Amygdala (tissue), 56 donors: ENCODE measurements around the gene PRDM11.
"Not testable (repeated sequence)": the region's sequence is repeated elsewhere in the genome, so short reads cannot be mapped to it uniquely, and the experiment has no call there.

Experiments
- DNase-seq, 56 donors: peaks; one replicate each; lab custom pipeline; 2025; lab: John Stamatoyannopoulos, UW

Gene PRDM11

GRCh38 chr11:45146072-45147016 is at the start of gene PRDM11:
TSS of gene PRDM11 (plus strand) at chr11:45146639. CDS start at chr11:45181767, 35,128 bp downstream.
- peak in 25 of 56 donors; percentile 19 to 81 (median 67) for DNase-seq

GRCh38 chr11:45097721-45098493 is 48.5 kb upstream of the PRDM11 start:
- peak in 5 of 56 donors; percentile 17 to 50 (median 29) for DNase-seq

- no peak for DNase-seq
These were observed 47.5 kb upstream of the PRDM11 start for GRCh38 chr11:45098929-45099328.

GRCh38 chr11:45100339-45100738 is 46.1 kb upstream of the PRDM11 start:
- DNase-seq: peak in 4 of 56 donors; percentile 8 to 30 (median 18)

- no peak for DNase-seq
These were observed 44.1 kb upstream of the PRDM11 start for GRCh38 chr11:45102361-45102809.

- DNase-seq: peak in 25 of 56 donors; percentile 26 to 72 (median 45)
These were observed 43.4 kb upstream of the PRDM11 start for GRCh38 chr11:45102810-45103621.

- DNase-seq: no peak
These were observed 42.2 kb upstream of the PRDM11 start for GRCh38 chr11:45104006-45104789.

GRCh38 chr11:45104790-45105084 is 41.7 kb upstream of the PRDM11 start:
- DNase-seq: no peak

- DNase-seq: peak in 29 of 56 donors; percentile 25 to 80 (median 57)
These were observed 41.0 kb upstream of the PRDM11 start for GRCh38 chr11:45105233-45105983.

GRCh38 chr11:45105984-45106375 is 40.5 kb upstream of the PRDM11 start:
- DNase-seq: no peak

- no peak for DNase-seq
These were observed 40.0 kb upstream of the PRDM11 start for GRCh38 chr11:45106440-45106839.

- no peak for DNase-seq
These were observed 39.4 kb upstream of the PRDM11 start for GRCh38 chr11:45107029-45107428.

GRCh38 chr11:45108070-45109064 is 38.1 kb upstream of the PRDM11 start:
- no peak for DNase-seq

- no peak for DNase-seq
These were observed 37.0 kb upstream of the PRDM11 start for GRCh38 chr11:45109400-45109799.

GRCh38 chr11:45110562-45110961 is 35.9 kb upstream of the PRDM11 start:
- peak in 6 of 56 donors; percentile 32 to 72 (median 52) for DNase-seq

GRCh38 chr11:45113807-45114206 is 32.6 kb upstream of the PRDM11 start:
- no peak for DNase-seq

GRCh38 chr11:45127836-45128235 is 18.6 kb upstream of the PRDM11 start:
- DNase-seq: not testable (repeated sequence)

GRCh38 chr11:45133878-45134277 is 12.6 kb upstream of the PRDM11 start:
- DNase-seq: no peak
